Mononuclear cell (primary cell): ENCODE results near the gene GZMA. TPM values are rescaled to one million over a fixed set of nuclear protein-coding genes. Genes with fewer than 3 reads are reported as not detected.
"Not testable (repeated sequence)": the region's sequence is repeated elsewhere in the genome, so short reads cannot be mapped to it uniquely, and the experiment has no call there.

ENCODE experiments used
- H3K27me3 ChIP-seq: 2 replicates; pipeline ENCODE4 v1.6.0; 2011; ENCODE audit warnings: low read length, control low read depth; ENCODE audit not compliant: insufficient read depth
- H3K4me1 ChIP-seq: 2 replicates; pipeline ENCODE4 v1.5.1; 2011; ENCODE audit warnings: mild to moderate bottlenecking, low read length, control low read depth; ENCODE audit not compliant: insufficient read depth
- H3K4me3 ChIP-seq: 2 replicates; pipeline ENCODE4 v1.5.1; 2011; ENCODE audit warnings: mild to moderate bottlenecking, low read length, moderate library complexity
- H3K9me3 ChIP-seq: 2 replicates; pipeline ENCODE4 v1.5.1; 2011; ENCODE audit warnings: low read depth, mild to moderate bottlenecking, control low read depth, low read length
- total RNA-seq: library from RNA; depleted of rRNA; stranded (reverse); fragments of >200 nt; gene quantifications from one replicate; pipeline ENCODE4 v1.2.3, GENCODE V29; 2012

Gene GZMA
- 34.8 TPM for total RNA-seq

- H3K27me3 ChIP-seq = no peaks in the 10 kb centered on the region
- no peaks in the 10 kb centered on the region for H3K9me3 ChIP-seq
- H3K4me3 ChIP-seq = peak within 1 kb of the TSS; percentile 35
- H3K4me1 ChIP-seq = peaks cover 29% of the 10 kb centered on the region
Observed at GRCh38 chr5:55102348-55102747, at the start of gene GZMA. TSS of gene GZMA (plus strand) at chr5:55102646. CDS start at chr5:55102683, 37 bp downstream.

DNA sequence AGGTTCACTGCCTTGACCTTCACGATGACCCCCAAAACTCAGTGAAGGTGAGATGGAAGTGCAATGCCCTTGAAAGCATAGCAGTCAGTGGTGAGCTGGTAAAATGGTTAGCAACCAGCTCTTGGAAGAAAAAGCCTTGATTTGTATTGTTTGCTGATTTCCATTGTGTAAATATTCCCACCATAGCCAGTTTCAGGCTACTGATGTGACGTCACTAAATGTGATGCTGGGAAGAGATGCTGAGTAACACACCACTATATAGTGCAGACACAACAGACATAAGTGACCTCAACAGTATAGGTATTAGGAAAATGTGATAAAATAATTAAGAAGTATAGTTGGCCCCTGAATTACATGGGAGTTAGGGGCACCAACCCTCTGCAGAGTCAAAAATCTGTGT, 47.3 kb upstream of the GZMA start:
- H3K27me3 ChIP-seq = no peaks in the 10 kb centered on the region
- no peak overlapping the region for H3K4me3 ChIP-seq
- H3K4me1 ChIP-seq = no peaks in the 10 kb centered on the region
- peaks cover 12% of the 10 kb centered on the region for H3K9me3 ChIP-seq

- no peaks in the 10 kb centered on the region for H3K27me3 ChIP-seq
- peak overlapping the region; percentile 7 for H3K4me3 ChIP-seq
- peaks cover 17% of the 10 kb centered on the region for H3K4me1 ChIP-seq
- H3K9me3 ChIP-seq = no peaks in the 10 kb centered on the region
Observed at GRCh38 chr5:55062039-55062779, 40.2 kb upstream of the GZMA start.

DNA sequence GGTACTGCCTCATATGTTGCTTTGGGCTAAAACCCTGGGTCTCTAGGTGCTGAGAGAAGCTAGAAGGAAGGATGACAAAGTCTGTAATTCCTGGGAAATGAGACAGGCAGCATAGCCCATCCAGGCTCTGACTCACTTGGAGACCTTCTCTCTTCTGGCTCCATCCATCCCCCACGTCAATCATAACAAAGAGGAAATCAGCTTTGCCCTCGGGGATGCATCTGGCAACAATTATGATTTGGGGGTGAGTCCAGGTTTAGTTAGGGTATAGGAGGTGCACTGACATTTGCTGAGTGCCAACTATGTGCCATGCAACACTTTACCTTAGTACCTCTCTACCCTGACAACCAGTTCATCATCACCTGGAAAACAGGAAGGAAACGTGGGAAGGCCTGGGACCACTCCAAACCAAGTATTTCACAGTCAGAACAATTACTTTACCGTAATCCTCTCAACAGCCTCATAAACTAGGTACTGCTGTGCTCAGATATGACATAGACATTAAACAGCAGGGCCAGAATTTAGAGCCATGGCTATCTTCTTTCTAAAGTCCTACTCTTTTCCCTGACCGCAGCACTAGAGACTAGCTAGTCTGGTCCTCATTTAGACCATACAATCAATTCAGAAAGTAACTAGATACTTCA, 39.1 kb upstream of the GZMA start:
- H3K27me3 ChIP-seq = no peaks in the 10 kb centered on the region
- H3K4me1 ChIP-seq = peaks cover 17% of the 10 kb centered on the region
- H3K4me3 ChIP-seq = no peak overlapping the region
- no peaks in the 10 kb centered on the region for H3K9me3 ChIP-seq

DNA sequence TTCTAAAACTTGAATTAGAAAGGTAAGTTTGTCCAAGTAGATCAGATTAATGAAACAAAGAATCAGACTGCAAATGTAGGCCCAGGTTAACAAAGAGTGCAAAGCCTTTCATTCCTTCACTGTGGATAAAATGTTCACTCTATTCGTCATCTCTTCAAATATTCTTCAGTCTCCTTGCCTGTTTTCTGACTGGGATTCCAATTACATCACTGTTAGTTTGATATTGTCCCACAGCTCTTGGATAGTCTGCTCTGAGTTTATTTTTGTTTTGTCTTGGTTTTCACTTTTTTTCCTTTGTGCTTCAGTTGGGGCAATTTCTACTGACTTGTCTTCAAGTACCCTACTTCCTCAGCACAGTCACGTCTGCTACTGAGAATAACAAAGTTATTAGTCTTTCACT, 38.5 kb upstream of the GZMA start:
- H3K4me3 ChIP-seq = no peak overlapping the region
- H3K4me1 ChIP-seq = peaks cover 17% of the 10 kb centered on the region
- H3K9me3 ChIP-seq = no peaks in the 10 kb centered on the region
- H3K27me3 ChIP-seq = no peaks in the 10 kb centered on the region

DNA sequence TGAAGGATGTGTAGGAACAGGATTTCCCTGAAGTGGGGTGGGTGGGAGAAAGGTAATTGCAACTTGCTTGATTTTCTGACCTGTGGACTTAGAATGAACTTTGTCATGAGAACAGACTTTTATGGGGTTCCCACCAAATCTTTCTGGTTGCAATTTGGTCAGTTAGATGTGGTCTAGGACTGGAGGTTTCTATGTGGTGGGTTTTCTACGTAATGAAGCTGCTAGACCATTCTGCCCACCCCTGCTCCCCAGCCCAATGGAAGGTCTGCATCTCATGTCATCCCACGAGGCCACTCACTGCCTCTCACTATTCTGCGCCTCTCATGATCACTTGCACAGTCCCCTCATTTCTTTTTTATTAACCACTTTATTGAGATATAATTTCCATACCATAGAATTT, 37.9 kb upstream of the GZMA start:
- H3K9me3 ChIP-seq = no peaks in the 10 kb centered on the region
- H3K4me1 ChIP-seq = peaks cover 17% of the 10 kb centered on the region
- H3K4me3 ChIP-seq = no peak overlapping the region
- no peaks in the 10 kb centered on the region for H3K27me3 ChIP-seq

DNA sequence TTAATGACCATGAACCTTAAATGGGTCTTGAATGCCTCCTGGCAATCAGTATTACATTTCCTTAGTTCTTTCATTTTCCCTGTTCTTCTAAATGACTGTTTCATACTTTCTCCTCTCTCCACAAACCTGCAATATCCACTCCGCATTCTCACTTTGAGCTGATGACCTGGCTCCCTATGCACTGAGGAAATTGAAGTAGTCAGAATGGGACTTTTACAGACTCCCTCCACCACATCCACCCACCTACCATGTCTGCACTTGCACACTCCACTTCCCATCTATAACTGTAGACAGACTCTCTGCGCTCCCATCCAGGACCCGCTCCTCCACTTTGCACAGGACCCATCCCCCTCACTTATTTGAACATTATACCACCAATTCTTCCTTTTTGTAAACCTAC, 36.2 kb upstream of the GZMA start:
- H3K9me3 ChIP-seq = no peaks in the 10 kb centered on the region
- no peak overlapping the region for H3K4me3 ChIP-seq
- H3K4me1 ChIP-seq = peaks cover 16% of the 10 kb centered on the region
- H3K27me3 ChIP-seq = no peaks in the 10 kb centered on the region

GRCh38 chr5:55070968-55071367, 31.5 kb upstream of the GZMA start:
- Histone ChIP-seq H3K9me3 (no peaks in the 10 kb centered on the region), H3K4me3 (no peak overlapping the region), H3K4me1 (peaks cover 9% of the 10 kb centered on the region)

DNA sequence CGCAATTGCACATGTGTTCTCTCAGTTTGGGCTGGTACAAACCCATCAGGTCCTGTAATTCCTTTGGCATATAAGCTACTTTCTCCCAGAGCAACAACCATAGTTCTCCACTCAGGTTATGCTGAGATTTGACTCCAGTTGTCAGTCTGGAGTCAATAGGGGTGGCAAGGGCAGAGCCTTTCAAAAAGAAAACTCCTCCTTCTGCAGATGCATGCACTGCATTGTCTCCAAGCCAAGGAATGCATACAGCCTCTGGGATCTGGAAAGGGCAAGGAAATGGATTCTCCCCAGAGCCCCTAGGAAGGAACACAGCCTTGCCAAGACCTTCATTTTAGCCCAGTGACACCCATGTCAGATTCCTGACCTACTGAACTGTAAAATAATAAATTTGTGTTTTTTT, 31.0 kb upstream of the GZMA start:
- H3K4me3 ChIP-seq = no peak overlapping the region
- H3K9me3 ChIP-seq = no peaks in the 10 kb centered on the region

More at GRCh38 chr5:55070968-55071367, 31.5 kb upstream of the GZMA start:
- H3K27me3 ChIP-seq = no peaks in the 10 kb centered on the region

GRCh38 chr5:55072666-55073065, 29.8 kb upstream of the GZMA start:
- no peaks in the 10 kb centered on the region for H3K27me3 ChIP-seq
- H3K4me1 ChIP-seq = peaks cover 9% of the 10 kb centered on the region
- no peaks in the 10 kb centered on the region for H3K9me3 ChIP-seq
- no peak overlapping the region for H3K4me3 ChIP-seq

More for the DNA sequence above, 31.0 kb upstream of the GZMA start:
- no peaks in the 10 kb centered on the region for H3K27me3 ChIP-seq
- peaks cover 9% of the 10 kb centered on the region for H3K4me1 ChIP-seq

DNA sequence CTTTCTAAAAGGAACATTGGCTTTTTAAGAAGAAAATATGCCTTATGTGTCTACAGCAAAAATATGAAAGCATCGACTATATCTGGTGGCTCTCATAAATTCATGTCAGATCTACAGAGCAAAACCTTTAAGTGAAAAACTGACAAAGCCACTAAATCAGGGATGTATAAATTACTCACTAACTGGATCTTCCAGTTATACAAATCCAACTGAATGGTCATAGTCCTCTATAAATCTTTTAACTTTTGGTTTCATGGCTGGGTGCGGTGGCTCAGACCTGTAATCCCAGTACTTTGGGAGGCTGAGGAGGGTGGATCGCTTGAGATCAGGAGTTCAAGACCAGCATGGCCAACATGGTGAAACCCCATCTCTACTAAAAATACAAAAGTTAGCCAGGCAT, 29.2 kb upstream of the GZMA start:
- Histone ChIP-seq H3K27me3 (no peaks in the 10 kb centered on the region), H3K9me3 (no peaks in the 10 kb centered on the region), H3K4me3 (no peak overlapping the region), H3K4me1 (peaks cover 9% of the 10 kb centered on the region)

DNA sequence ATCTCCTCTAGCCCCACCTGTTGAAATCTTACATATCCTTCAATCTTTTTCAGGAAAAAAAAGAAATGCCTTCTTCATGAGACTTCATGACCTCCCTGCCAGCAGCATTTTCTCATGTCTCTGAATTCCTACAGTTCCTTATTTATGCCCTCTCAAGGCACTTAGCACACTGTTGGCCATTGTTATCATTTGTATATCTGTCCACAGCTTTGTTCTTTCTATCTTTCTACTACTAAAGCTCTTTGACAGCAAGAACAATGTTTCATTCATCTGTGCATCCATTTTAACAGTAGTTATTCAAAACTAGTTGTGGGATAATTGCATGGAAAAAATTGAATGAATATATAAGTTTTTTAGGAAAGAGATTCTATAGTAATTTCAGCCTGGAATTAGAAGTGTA, 20.9 kb upstream of the GZMA start:
- Histone ChIP-seq H3K4me1 (no peaks in the 10 kb centered on the region), H3K4me3 (no peak overlapping the region), H3K9me3 (no peaks in the 10 kb centered on the region), H3K27me3 (no peaks in the 10 kb centered on the region)

DNA sequence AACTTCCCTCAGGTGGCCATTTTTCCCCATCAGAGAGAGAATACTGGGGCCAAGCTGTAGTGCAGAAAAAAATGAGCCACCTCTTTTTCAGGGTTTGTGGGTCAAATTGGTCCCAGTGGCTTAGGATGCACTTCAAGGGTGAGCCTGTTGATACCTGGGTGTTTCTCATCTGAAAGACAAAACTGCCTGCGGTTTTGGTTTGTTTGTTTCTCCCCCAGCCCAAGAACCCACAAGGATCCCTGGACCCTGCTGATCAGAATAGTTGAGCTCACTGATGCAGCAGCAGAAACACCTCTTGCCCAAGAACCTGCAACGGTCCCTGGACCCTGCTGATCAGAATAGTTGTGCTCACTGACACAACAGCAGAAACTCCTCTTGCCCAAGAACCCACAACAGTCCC, 13.1 kb upstream of the GZMA start:
- not testable (repeated sequence) for H3K27me3 ChIP-seq, H3K4me1 ChIP-seq, H3K4me3 ChIP-seq, H3K9me3 ChIP-seq

GRCh38 chr5:55091011-55091410, 11.4 kb upstream of the GZMA start:
- H3K4me1 ChIP-seq, H3K27me3 ChIP-seq, H3K4me3 ChIP-seq, H3K9me3 ChIP-seq: not testable (repeated sequence)

- no peak overlapping the region for H3K4me3 ChIP-seq
- H3K27me3 ChIP-seq = no peaks in the 10 kb centered on the region
- peaks cover 24% of the 10 kb centered on the region for H3K4me1 ChIP-seq
Observed at GRCh38 chr5:55096182-55096581, 6.3 kb upstream of the GZMA start.

GRCh38 chr5:55096861-55097260, 5.6 kb upstream of the GZMA start:
- Histone ChIP-seq H3K4me1 (peaks cover 24% of the 10 kb centered on the region), H3K9me3 (no peaks in the 10 kb centered on the region), H3K27me3 (no peaks in the 10 kb centered on the region), H3K4me3 (no peak overlapping the region)

More at GRCh38 chr5:55096182-55096581, 6.3 kb upstream of the GZMA start:
- no peaks in the 10 kb centered on the region for H3K9me3 ChIP-seq
